Renal cortical epithelial cell (primary cell): Measurements from ENCODE around the gene ACTG1. TPM values are rescaled to one million over a fixed set of nuclear protein-coding genes. Genes with fewer than 3 reads are reported as not detected.
A peak's percentile ranks its signal among the peaks of the same experiment; 100 is the strongest.

Experiments
- DNase-seq: peaks from one replicate; pipeline ENCODE4 v3.0.0-alpha.2; 2011; ENCODE audit warnings: low read depth
- total RNA-seq: library from RNA; depleted of rRNA; stranded (reverse); fragments of >200 nt; gene quantifications from 2 replicates; pipeline ENCODE4 v1.2.3, GENCODE V29; 2014

ACTG1 gene
- total RNA-seq, 1 donor from 2014 or later = 6,713 TPM

- DNase-seq = no peak
Measured at GRCh38 chr17:81481815-81482505, 30.6 kb downstream of the ACTG1 start.

- no peak for DNase-seq
Measured at GRCh38 chr17:81481073-81481799, 31.4 kb downstream of the ACTG1 start.

- DNase-seq = peak; percentile 48
Measured at GRCh38 chr17:81480140-81481072, 32.2 kb downstream of the ACTG1 start.

DNA sequence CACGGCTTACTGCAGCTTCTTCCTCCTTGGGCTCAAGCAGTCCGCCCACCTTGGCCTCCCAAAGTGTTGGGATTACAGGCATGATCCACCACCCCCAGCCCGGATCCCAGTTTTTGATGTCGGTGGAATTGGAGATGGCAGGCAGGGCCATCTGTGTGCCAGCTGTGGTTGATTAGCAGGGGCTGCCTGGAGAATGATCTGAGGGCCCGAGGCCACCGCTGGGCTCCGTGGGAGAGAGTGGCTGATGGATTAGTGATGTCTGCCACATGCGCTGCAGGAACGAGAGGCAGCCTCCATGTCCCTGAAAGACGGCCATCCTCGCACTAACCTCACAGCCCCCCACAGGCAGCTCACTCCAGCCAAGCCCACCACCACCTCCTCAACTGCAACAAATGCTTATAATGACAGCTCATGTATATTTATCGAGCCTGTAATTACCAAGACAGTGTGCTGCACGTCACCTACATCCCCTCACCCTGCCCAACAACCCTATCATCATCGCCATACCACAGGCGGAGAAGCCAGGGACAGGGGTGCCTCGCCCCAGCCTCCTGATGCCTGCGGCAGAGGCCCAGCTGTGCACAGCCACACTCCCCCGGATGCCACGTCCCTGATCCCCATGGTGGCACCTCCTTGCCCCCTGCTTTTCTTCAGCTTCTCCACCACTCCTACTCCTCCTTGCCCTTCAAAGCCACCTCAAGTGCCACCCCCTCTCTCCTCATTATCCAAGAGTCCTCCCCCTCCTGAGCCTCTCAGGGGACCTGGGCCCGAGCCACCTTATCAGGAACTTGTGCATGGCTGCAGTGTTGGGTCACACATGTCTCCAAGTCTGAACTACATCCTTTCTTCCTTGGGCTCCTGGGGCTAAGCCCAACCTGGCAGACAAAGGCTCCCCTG, 33.2 kb downstream of the ACTG1 start:
- DNase-seq = no peak

DNA sequence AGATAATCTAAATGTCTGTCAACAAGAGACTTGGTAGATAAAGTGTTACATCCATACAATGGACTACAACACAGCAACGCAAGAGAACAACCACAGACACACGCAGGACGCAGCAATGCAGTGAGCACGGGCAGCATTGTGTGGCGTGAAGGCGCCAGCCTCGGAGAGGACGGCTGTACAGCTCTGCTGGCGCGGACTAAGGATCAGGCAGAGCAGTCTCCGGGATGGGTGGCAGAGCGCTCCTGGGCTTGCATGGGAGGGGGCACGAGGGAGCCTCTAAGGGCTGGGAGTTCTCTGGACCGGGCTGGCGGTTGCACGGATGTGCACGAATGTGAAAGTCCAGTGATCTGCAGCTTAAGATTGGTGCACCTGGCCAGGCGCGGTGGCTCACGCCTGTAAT, 34.5 kb downstream of the ACTG1 start:
- no peak for DNase-seq

DNA sequence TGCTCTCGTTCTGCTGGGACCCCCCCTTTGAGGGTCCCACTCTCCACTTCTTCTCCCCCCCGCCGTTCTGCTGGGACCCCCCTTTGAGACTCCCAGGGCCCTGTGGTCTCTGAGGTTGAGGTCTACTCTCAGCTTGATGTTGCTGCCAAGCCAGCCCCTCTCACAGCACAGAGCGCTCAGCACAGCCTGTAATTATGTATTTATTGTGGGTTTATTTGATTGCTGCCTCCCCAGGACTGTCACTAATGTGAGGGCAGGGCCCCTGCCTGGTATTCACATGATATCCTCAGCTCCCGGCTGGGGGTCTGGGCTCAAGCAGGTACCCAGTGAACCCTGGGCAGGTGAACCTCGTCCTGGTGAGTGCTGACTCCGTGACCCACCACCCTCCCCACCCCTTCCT, 35.4 kb downstream of the ACTG1 start:
- no peak for DNase-seq

- DNase-seq = no peak
Measured at GRCh38 chr17:81476635-81477034, 36.0 kb downstream of the ACTG1 start.

GRCh38 chr17:81476097-81476496, 36.5 kb downstream of the ACTG1 start:
- DNase-seq = no peak

- DNase-seq = no peak
Measured at GRCh38 chr17:81474958-81475357, 37.6 kb downstream of the ACTG1 start.

DNA sequence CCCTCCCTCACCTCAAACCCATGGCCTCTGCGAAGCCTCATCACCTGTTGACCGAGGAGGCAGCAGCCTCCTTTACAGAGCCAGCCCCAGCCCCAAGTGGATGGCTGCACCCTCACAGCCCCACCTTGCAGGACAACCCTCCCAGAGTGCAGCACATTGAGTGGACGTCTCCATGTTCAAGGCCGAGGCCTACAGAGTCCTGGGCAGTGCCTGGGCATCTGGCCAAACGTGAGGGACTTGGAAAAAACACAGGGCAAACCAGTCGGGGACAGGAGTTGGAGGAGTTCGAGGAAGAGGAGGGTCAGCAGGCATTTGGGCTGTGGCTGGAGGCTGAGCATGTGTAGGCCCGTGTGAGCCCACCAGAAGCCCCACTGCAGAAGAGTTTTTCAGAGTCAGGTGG, 39.6 kb downstream of the ACTG1 start:
- DNase-seq = no peak

GRCh38 chr17:81471818-81472456, 40.7 kb downstream of the ACTG1 start:
- DNase-seq = peak; percentile 65

- DNase-seq = no peak
Measured at GRCh38 chr17:81470944-81471817, 41.4 kb downstream of the ACTG1 start.

- no peak for DNase-seq
Measured at GRCh38 chr17:81470270-81470943, 42.2 kb downstream of the ACTG1 start.

DNA sequence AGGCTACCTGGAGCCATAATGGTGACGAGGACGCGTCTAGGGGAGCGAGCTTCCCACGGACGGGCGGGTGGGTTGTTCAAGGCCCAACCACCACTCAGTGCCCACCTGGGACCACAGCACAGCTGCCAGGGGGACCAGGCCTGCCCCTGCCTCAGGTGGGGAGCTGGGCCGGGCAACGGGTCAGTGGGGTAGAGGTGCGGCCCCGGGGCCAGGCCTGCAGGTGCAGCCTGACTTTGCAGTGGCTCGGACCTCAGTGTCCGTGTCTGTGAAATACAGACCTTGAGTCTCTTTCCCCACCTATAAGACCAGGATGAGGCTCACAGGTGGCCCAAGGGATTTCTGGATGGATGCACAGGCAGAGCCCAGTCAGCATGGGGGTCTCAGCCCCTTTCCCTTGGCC, 43.3 kb downstream of the ACTG1 start:
- no peak for DNase-seq

GRCh38 chr17:81468770-81469121, 43.9 kb downstream of the ACTG1 start:
- no peak for DNase-seq

- DNase-seq = no peak
Measured at GRCh38 chr17:81468111-81468769, 44.4 kb downstream of the ACTG1 start.

GRCh38 chr17:81466564-81467472, 45.8 kb downstream of the ACTG1 start:
- DNase-seq = no peak

DNA sequence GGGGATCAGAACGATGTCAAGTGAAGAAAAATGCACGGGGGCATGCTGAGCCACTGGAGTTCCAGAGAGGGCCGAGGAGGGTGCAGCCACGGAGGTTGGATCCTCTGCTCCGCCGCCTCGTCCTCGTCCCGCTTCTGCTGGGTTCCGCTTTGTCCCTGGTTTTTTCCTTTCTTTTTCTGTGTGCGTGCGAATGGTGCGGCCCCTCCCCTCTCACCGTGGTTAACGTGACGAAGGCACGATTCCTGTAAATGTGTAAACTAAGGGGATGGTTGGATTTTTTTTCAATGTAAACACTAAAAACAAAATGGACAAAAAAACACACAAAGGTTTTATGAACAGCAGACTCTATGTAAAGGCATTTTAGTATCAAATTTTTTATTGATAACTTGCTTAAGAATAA, 46.7 kb downstream of the ACTG1 start:
- DNase-seq = peak; percentile 12
